Astrocyte of the cerebellum (primary cell): Measurements from ENCODE around the gene RPS14.
"Not testable (repeated sequence)": the region's sequence is repeated elsewhere in the genome, so short reads cannot be mapped to it uniquely, and the experiment has no call there.

Experiments
- DNase-seq: peaks from one replicate; pipeline ENCODE4 v3.0.0-alpha.2; 2011; ENCODE audit warnings: low read depth
- H3K4me3 ChIP-seq: 2 replicates; pipeline ENCODE4 v1.5.1; 2011; ENCODE audit warnings: mild to moderate bottlenecking, low read depth, low read length, moderate library complexity
- CTCF ChIP-seq: IDR thresholded peaks from 2 replicates; pipeline ENCODE4 v1.5.1; 2012; ENCODE audit warnings: low read length, low read depth, moderate library complexity, mild to moderate bottlenecking; ENCODE audit errors: missing control alignments
- in situ Hi-C: cut with HindIII; loops from 2 replicates; pipeline ENCODE4 v1.10.0; 2017; ENCODE audit warnings: low sequenced_read_pairs

Gene RPS14

GRCh38 chr5:150457121-150457520 is 7.6 kb upstream of the RPS14 start:
- H3K4me3 ChIP-seq = no peak overlapping the region
- in situ Hi-C loops = loop anchor here (25.0 kb wide), 1 partner anchor 205 kb away; the partner anchor contains the start of gene MYOZ3
- DNase-seq = no peak
- no peak for TF ChIP-seq CTCF

- no peak for DNase-seq
- in situ Hi-C loops = loop anchor here (25.0 kb wide), 1 partner anchor 208 kb away; the partner anchor contains the start of gene MYOZ3
- TF ChIP-seq CTCF = no peak
- H3K4me3 ChIP-seq = no peak overlapping the region
Observed at GRCh38 chr5:150454492-150455229, 5.1 kb upstream of the RPS14 start.

GRCh38 chr5:150454027-150454426 is 4.5 kb upstream of the RPS14 start:
- in situ Hi-C loops = loop anchor here (25.0 kb wide), 1 partner anchor 208 kb away; the partner anchor contains the start of gene MYOZ3
- not testable (repeated sequence) for H3K4me3 ChIP-seq, DNase-seq

GRCh38 chr5:150452914-150453313 is 3.4 kb upstream of the RPS14 start:
- TF ChIP-seq CTCF = no peak
- DNase-seq = no peak
- no peak overlapping the region for H3K4me3 ChIP-seq
- in situ Hi-C loops = loop anchor here (25.0 kb wide), 1 partner anchor 209 kb away; the partner anchor contains the start of gene MYOZ3

- H3K4me3 ChIP-seq = no peak overlapping the region
- TF ChIP-seq CTCF = no peak
- no peak for DNase-seq
- in situ Hi-C loops = loop anchor here (25.0 kb wide), 1 partner anchor 211 kb away; the partner anchor contains the start of gene MYOZ3
Observed at GRCh38 chr5:150451594-150451993, 2.1 kb upstream of the RPS14 start.

- H3K4me3 ChIP-seq = peak overlapping the region; percentile 93
- no peak for DNase-seq
- in situ Hi-C loops = no loop called here
- no peak for TF ChIP-seq CTCF
Observed at GRCh38 chr5:150448952-150449516, 505 bp downstream of the RPS14 start.

GRCh38 chr5:150448334-150448733 is 1.2 kb downstream of the RPS14 start:
- DNase-seq = no peak
- TF ChIP-seq CTCF = no peak
- in situ Hi-C loops = no loop called here
- peak overlapping the region; percentile 93 for H3K4me3 ChIP-seq
